HG03521 (cell line): Measurements from ENCODE around the gene GPR153.

ENCODE experiments used
- ATAC-seq: cut with Tn5 transposase; IDR thresholded peaks from one replicate; pipeline ENCODE4 v1.9.1; 2021; ENCODE audit warnings: mild to moderate bottlenecking, moderate library complexity; ENCODE audit not compliant: unreplicated experiment

GPR153 gene

DNA sequence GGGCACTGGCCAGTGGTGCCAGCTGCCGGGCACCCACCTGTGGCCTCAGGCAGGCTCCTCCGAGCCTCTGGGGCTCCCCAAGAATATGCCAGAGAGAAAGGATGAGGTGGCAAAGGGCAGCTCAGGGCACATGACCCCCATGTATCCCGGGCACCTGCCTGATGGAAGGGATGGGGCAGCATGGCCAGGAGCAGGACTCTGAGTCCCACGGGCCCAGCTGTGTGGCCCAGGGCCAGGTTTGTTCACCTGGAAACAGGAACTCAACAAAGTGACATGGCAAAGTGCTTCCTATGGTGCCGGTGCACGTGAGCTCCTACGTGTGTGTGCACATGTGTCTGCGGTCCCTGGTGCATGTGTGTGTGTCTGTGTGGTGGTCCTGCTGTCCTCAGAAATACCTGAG is 9.5 kb upstream of the GPR153 start:
- ATAC-seq = no peak

DNA sequence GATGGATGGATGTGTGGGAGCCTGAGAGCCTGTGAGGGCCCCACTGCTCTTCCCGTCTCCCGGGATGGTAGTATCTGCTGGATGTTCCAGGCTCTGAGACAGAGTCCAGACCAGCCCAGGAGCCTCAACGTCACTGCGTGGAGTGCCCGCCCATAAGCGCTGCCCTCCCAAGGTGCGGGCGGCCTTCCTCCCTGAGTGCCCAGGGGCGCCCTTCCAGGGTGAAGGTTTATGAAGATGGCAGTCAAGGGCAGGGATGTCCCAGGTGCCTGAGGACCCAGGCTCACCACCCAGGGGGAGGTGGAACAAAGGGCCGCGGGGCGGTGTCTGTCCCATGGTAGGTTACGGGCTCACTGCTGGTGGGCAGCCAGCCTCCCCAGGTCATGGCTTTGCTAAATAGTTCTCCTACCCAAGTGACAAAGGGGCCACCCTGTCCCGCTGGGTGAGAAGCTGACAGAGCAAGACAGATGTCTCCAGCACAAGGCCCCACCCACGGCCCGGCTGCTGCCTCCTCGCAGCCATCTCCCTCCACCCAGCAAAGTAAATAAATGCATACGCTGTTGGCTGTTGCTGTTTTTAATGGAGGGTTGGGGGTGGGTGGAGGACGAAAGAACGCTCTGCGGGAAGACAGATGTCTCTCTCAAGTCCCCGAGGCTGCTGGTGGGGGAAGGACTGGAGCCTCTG is 9.0 kb upstream of the GPR153 start:
- no peak for ATAC-seq

DNA sequence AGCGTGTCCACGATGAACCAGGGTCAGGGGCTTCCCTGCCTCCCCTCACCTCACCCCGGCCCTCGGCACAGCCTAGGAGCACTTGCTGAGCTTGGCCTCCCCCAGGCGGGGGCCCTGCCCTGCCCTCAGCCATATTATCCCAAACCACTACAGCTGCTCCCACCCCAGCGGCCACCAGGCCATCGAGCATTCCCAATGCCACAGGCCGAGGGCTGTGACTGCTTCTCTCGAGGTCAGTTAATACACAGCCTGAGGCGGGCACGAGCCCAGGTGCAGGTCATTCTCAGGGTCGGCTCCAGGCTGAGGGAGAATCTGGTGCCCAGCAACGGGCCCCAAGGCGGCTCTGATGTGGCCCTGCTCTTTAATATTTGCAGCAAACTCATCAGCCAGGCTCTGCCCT is 8.4 kb upstream of the GPR153 start:
- no peak for ATAC-seq

DNA sequence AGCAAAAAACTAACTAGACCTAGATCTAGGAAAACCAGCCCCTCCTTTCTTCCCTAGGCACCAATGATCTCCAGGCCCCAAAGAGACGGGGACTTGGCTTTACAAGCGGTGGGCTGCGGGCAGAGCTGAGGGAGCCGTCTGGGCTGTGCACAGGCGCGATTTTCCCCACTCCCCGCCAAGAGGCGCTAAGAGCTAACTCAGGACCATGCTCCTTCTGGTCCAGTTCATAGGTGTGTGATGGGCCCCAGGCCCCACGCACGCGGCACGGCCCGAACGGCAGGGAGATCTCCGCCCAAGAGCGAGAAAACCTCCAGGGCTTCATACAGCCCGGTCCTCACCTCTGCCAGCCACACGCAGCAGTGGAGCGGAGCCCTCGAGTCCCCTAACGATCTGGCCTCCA is 7.5 kb upstream of the GPR153 start:
- ATAC-seq = no peak

DNA sequence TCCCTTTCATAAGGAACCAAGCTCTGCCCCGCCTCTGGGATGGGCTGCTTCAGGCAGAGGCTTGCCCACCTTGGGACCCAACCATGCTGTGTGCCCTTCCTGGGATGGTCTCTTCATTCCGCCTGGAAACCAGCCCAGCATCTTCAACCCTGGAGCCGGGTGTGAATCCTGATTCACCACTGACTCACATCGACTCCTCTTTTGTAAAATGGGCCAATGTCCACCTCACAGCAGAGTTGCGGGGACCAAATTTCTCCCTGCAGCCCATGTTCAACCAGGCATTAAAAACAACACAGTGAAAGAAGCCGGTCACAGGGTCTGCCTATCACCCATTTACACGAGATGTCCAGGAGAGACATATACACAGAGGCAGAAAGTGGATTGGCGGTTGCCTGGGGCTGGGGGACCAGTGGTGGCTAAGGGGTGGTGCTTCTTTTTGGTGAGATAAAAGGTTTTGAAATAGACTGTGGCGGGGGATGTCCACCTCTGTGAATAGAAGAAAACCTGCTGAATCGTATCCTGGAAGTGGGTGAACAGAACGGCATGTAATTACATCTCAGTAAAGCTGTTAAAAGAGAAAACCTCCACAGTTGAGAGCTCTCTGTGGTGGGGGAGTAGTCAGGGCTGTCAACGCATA is 6.9 kb upstream of the GPR153 start:
- ATAC-seq = no peak

DNA sequence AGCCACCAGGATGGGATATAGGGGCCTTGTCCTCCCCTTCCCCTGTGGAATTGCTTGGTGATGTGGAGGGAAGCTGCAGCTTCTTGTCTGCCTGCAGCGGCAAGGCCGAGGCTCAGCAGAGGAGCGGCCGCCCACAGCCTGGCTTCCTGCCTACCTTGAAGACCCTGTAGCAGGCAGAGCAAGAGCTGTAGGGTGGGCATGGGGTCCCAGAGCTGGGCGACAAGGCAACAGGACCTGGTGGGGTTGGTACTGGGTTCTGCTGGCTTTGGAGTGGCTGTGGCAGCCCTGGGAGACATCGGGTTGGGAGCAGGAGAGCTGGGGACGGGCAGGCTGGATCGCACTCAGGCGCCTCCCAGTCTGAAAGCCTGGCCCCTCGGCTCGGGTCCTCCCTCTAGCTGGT is 5.7 kb upstream of the GPR153 start:
- ATAC-seq = no peak

DNA sequence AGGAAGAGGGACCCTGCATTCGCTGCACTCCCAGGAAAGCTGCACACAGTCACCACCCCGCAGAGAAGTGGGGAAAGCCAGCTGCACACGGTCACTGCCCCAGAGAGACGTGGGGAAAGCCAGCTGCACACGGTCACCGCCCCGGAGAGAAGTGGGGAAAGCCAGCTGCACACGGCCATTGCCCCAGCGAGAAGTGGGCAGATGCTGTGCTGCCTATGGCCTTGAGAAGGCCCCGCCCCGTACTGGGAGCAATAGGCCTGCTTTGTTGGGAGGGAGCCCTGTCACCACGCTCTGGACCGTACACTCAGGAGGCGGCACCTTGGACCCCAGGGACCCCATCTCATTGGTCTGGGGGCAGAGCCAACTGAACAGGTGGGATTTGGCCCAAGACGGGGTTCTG is 4.3 kb upstream of the GPR153 start:
- ATAC-seq = no peak

DNA sequence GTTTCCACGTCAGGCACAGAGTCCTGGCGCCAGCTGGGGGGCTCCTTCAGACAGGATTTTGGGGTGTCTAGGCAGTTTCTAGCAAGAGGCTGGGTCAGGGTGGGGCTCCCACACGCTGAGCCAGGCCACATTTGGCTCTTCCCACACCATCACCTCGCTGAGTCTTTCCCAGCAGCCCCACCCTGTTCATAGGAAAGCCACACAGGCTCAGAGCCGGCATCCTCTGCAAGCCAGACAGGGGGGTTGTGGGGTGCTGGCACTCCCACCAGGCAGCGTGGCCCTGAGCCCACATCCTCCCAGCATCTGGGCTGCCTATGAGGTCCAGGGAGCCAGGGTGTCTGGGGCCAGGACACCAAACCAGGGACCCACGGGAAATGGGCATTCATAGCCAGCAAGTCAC is 2.8 kb upstream of the GPR153 start:
- ATAC-seq = no peak

DNA sequence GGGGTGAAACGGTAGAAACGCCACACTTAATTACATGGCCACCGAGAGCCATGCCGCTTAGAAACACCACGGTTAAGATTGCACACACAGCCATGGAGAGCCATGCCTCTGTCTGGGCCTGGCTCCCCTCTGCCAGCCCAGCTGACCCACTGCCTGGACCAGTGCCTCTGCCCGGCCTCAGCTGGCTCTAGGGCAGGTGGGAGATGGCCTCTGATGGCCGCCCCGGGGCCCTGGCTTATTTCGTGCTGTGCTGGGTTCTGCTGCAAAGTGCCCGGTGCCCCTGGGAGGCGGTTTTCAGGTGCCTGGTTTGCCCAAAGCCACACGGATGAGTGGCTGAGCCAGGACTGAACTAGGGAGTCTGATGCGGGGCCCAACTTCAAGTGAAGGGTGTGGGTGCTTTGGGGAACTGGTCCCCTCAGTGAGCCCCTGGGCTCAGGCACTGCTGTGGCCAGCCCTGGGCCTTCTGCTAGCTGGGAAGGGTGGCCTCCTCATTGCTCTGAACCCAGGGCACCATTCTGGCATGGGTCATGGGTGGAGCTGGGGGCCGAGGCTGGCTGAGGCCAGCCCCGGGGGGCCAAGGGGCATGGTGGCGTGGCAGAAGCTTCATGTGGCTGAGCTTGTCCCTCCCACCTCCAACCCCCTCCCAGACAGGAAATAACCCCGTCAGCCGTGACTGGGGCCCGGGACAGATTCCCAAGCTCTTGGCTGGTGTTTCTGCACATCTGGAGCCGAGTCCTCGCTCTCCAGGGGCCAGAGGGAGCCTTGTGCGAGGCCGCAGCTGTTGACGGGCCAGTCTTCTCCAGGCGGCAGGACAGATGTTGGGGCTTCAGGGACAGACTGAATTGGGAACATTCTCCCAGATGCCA is 1.9 kb upstream of the GPR153 start:
- ATAC-seq = no peak

DNA sequence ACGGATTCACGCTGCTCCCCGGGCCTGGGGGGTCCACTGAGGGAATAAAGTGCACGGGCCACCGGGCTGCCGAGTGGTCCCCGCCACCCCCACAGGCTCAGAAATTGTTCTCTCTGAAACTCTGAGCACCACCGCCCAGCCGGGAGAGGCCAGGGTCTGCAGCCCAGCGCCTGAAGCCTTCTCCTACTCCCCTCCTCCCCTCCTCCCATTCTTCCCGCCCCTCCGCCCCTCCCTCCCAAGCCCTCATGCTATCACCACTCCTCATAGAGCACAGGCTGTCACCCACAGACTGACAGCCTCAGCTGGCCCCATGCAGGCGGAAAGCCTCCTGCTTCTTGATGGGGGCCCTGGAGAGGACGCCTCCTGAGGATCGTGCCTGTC is 707 bp upstream of the GPR153 start:
- ATAC-seq = no peak

DNA sequence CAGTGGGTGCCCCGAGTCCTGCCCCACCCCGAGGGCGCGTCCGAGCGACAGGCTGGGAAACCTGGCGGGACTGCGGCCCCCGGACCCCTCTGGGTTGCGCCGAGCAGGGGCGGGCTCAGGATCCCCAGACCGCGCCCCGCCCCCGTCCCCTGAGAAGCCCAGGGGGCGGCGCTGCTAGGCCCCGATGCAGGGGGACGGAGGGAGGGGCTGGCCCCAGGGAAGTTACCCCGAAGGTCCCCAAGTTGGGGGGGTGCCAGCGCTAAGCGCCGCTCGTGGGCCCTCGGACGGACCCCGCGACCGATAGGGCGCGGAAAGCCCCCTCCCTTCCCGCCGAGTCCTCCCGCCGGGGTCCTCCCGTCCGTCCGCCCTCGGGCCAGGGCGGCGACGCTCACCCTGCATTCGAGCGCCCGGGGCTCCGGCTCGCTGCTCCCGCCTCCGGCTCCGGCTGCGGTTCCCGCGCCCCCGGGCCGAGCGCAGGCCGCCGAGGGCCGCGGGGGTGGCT is 414 bp downstream of the GPR153 start:
- ATAC-seq = no peak

DNA sequence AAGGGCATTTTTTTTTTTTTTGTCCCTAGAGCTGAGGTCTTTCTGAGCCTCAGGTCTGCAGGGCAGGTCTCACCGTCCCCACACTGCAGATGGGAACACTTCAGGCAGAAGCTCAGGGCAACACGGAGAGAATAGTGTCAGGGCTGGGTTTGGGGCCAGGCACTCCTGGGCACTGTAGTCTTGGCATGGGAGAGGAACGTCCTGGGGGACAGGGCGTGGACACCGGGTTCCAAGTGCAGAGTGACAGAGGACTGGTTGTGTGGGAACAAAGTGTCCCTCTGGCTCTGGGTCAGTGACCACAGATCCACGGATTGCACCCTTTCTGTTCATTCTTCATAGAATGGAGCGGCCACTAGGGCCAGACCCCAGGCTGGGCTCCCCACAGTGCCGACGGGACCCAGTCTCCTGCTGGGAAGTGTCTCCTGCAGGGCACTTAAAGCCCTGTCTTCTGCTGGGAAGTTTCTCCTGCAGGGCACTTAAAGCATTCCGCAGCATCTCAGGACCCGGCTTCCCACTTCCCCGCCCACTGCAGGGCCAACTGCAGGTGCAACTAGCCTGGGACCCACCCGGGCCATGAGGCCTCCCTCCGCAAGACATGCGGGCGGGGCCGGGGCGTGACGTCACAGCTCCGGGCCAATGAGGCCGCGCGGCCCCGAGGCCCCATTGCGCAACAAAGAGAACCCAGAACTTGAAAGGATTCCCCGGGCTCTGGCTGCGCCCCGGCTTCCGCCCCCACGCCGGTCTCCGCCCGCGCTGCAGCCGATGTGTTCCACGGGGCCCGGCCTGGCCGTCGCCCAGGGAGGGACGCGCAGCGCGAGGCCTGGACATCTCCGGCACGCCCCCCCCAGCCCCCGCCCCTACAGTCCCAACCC is 1.2 kb downstream of the GPR153 start:
- peak; percentile 55 for ATAC-seq

DNA sequence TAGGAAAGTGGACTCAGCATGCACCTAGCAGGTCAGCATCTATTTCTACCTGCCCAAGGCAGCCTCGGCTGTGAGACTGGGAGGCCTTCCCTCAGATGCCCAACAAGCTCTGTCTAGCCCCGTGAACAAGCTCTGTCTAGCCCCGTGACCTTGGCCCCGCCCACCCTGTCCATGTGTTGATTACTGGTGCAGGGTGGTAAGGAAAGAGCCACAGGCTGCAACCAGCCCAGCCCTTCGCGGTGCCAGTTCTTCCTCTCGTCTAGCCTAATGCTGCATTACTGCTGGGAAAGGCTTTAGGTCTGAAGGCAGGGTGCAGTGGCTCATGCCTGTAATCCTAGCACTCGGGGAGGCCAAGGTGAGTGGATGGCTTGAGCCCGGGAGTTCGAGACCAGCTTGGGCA is 2.2 kb downstream of the GPR153 start:
- no peak for ATAC-seq

DNA sequence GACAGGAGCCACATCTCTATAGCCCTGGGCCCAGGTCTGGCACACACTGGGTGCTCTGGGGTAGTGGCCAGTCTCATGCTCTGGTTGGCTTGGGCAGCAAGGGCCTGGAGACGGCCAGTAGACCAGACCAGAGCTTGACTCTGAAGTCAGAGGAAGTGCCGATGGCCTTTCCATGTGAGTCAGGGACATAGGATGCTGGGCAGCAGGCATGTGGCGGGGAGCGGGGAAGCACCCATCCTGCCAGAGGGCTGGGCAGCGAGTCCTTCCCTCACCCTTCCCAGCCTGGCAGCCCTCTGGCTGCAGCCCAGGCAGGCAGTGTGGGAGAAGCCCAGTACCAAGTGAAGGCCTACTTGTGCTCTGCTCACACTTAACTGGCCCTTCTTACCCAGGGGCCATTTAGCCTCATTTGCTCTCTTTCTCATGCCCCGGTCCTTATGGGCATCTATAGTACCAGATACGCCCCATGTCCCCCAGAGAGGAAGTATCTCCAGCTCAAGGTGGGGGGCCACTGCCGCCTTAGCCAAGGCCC is 3.3 kb downstream of the GPR153 start:
- no peak for ATAC-seq

DNA sequence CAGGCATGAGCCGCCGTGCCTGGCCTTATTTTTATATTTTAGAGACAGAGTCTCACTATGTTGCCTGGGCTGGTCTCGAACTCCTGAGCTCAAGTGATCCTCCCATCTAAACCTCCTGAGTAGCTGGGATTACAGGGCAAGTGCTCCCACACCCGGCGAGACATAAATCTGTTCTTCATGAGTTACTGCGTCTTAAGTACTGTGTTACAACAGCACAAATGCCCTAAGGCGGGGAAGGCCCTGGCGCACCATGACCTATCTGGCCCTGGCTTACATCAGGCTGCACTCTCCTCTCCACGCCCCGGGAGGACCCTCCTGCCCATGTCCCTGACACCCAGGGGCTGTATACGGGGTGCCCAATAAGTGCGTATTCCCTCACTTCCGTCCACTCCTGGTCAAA is 4.3 kb downstream of the GPR153 start:
- no peak for ATAC-seq

DNA sequence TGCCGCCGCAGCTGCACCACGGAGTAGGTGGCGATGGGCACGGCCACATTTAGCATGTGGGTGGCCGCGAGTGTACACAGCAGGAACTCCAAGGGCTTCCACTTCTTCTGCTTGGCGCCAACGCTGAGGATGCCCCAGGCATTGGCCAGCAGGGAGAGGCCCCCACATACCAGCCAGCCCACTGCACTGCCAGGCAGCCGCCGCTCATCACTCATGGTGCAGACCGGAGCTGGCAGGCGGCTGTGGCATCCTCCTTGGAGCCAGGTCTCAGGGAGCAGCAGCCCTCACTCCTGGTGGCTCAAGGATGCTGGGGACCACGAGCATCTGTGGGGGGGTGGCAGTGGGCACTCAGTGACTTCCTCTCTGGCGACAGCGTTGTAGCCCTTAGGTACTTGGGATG is 6.2 kb downstream of the GPR153 start:
- no peak for ATAC-seq

DNA sequence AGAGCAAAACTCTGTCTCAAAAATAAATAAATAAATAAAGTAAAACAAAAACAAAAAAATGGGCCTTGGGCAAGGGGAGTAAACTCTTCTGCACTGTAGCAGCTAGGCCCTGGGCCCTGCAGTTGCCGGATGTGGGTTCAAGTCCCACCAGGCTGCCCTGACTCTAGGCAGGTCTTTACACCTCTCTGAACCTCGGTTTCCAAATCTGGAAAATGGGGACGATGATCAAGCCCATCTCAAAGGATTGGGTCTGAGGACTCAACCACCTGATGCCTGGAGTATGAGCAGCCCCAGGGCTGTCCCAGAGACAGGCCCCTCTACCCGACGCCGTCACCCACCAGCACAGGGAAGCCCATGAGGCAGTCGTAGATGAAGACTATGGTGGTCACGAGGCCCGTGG is 7.5 kb downstream of the GPR153 start:
- no peak for ATAC-seq

DNA sequence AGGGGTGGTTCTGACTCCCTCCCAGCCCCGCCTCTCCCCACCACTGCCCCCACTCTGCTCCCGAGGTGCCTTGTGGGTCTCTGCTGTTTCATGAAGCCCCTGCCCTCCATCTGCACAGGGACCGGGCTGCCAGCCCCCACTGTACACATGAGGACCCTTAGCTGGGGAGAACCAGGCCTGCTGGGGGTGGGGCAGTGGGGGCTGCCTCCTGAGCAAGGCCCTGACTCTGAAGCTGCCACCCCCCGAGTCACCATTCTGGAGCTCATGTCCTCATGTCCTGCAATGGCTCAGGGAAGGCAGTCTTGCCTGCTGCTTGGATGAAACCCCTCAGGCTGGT is 8.6 kb downstream of the GPR153 start:
- ATAC-seq = no peak

DNA sequence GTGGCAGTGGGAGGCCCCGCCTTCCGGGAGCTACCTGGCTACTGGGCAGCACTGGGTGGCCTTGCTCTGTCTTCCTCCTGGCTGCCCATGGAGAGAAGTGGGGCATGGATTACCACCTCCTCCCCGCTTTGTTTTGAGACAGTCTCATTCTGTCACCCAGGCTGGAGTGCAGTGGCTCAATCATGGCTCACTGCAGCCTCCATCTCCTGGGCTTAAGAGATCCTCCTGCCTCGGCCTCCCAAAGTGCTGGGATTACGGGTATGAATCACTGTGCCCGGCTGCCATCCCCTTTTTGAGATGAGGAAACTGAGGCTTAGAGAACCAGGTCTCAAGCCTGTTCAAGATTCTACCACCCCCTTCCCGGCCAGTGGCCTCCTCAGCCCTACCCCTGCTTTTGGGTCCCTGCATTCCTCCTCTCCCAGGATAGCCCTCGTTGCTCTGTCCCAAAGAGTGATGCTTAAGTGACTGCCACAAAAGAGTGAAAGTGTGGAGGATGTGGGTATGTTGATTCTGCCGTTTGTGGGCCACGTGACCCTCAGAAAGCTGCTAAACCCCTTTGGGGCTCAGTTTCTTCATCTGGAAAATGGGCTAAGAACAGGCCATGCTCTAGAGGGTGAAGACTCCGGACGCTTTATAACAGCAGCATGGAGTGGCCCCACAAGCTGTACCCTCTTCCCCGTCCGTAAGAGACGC is 9.1 kb downstream of the GPR153 start:
- ATAC-seq = no peak

DNA sequence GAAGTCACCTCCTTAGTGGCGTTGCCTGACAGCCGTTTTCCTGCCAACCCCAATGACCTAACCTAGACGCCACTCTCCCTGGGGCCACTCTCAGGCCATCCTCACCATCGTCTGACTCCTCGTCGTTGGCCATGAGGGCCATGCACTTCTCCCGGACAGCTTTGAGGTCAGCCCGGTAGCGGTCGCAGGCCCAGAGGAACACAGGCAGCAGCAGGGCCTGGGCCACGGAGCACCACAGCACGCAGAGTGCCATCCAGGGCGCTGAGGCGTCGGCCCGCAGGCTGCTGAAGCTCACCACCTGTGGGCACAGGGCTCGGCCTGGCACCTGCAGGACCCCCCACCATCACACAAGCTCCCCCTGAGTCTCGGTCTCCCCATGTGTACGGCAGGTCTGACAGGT is 9.7 kb downstream of the GPR153 start:
- ATAC-seq = no peak
